GM10266 (cell line): ENCODE data around the gene POLR1E.
"Not testable (repeated sequence)": the region's sequence is repeated elsewhere in the genome, so short reads cannot be mapped to it uniquely, and the experiment has no call there.

Source experiments
- DNase-seq: peaks from one replicate; pipeline ENCODE4 v3.0.0; 2012; ENCODE audit errors: extremely low spot score
- CTCF ChIP-seq: IDR thresholded peaks from 2 replicates; pipeline ENCODE4 v1.5.1; 2012; ENCODE audit warnings: mild to moderate bottlenecking, low read depth; ENCODE audit not compliant: control insufficient read depth, insufficient read depth; ENCODE audit errors: missing control alignments

Gene POLR1E

GRCh38 chr9:37512437-37512836, 26.7 kb downstream of the POLR1E start:
- no peak for DNase-seq
- no peak for TF ChIP-seq CTCF

- DNase-seq, result not testable (repeated sequence)
These were observed 28.7 kb downstream of the POLR1E start for GRCh38 chr9:37514415-37514814.

- TF ChIP-seq CTCF, result no peak
- DNase-seq, result no peak
These were observed 29.3 kb downstream of the POLR1E start for GRCh38 chr9:37514999-37515398.

- no peak for DNase-seq
- no peak for TF ChIP-seq CTCF
These were observed 30.0 kb downstream of the POLR1E start for GRCh38 chr9:37515620-37516258.

- DNase-seq, result no peak
- TF ChIP-seq CTCF, result no peak
These were observed 32.2 kb downstream of the POLR1E start for GRCh38 chr9:37517923-37518322.

GRCh38 chr9:37520641-37521040, 34.9 kb downstream of the POLR1E start:
- DNase-seq, result no peak
- no peak for TF ChIP-seq CTCF

- TF ChIP-seq CTCF, result no peak
- DNase-seq, result no peak
These were observed 35.4 kb downstream of the POLR1E start for GRCh38 chr9:37521111-37521510.

GRCh38 chr9:37522971-37523370, 37.2 kb downstream of the POLR1E start:
- TF ChIP-seq CTCF, result no peak
- no peak for DNase-seq
